HFFc6 (cell line): Measurements from ENCODE around the gene GARIN5B. TPM values are rescaled to one million over a fixed set of nuclear protein-coding genes. Genes with fewer than 3 reads are reported as not detected.
"Not testable (repeated sequence)": the region's sequence is repeated elsewhere in the genome, so short reads cannot be mapped to it uniquely, and the experiment has no call there.

Source experiments
- DNase-seq: peaks from one replicate; pipeline ENCODE4 v3.0.0-alpha.2; 2018
- H3K27ac Mint-ChIP-seq: 2 replicates; pipeline ENCODE4 v1.8.0; 2020; ENCODE audit warnings: mild to moderate bottlenecking, mixed read lengths
- H3K27me3 Mint-ChIP-seq: 2 replicates; pipeline ENCODE4 v1.8.0; 2021; ENCODE audit warnings: mild to moderate bottlenecking, moderate library complexity, mixed read lengths; ENCODE audit not compliant: insufficient read depth
- H3K36me3 Mint-ChIP-seq: 2 replicates; pipeline ENCODE4 v1.8.0; 2021; ENCODE audit warnings: low read depth, mixed read lengths
- H3K4me1 Mint-ChIP-seq: 2 replicates; pipeline ENCODE4 v1.8.0; 2020; ENCODE audit warnings: low read depth, mixed read lengths
- H3K4me3 Mint-ChIP-seq: 2 replicates; pipeline ENCODE4 v1.8.0; 2020; ENCODE audit warnings: mild to moderate bottlenecking, moderate library complexity, mixed read lengths
- H3K9me3 Mint-ChIP-seq: 2 replicates; pipeline ENCODE4 v1.8.0; 2020; ENCODE audit warnings: mild to moderate bottlenecking, mixed read lengths
- CTCF ChIP-seq: fragments of 200-600 bp; sonication (generic); IDR thresholded peaks from 2 replicates; pipeline ENCODE4 v1.5.0; 2021; ENCODE audit warnings: antibody characterized with exemption, mild to moderate bottlenecking
- total RNA-seq, 6 experiments: library from RNA; stranded (reverse); fragmentation: NEBNext Ultra II Directional; extraction: Animal tissue kit (Norgen Biotek cat#: 25700); gene quantifications; 2 replicates in 1 of 6; 3 replicates in 5 of 6; pipeline ENCODE4 v1.2.3, GENCODE V29; 2021

The GARIN5B gene
- total RNA-seq, 6 experiments from 2014 or later: 0.05 TPM; not detected in 5

GRCh38 chr19:55406826-55407549 is 43.9 kb upstream of the GARIN5B start:
- H3K4me1 Mint-ChIP-seq: peaks cover 33% of the 10 kb centered on the region
- peaks cover 4% of the 10 kb centered on the region; the same call in 1 of the 2 replicates for H3K9me3 Mint-ChIP-seq
- TF ChIP-seq CTCF: no peak
- peak overlapping the region; percentile 91 for H3K4me3 Mint-ChIP-seq
- no peak for DNase-seq
- H3K27me3 Mint-ChIP-seq: peaks cover 18% of the 10 kb centered on the region
- peaks cover 33% of the 10 kb centered on the region for H3K36me3 Mint-ChIP-seq
- peak overlapping the region; percentile 80 for H3K27ac Mint-ChIP-seq

GRCh38 chr19:55406091-55406825 is 43.2 kb upstream of the GARIN5B start:
- Mint-ChIP-seq H3K27ac (peak overlapping the region; percentile 80), H3K4me3 (peak overlapping the region; percentile 91), H3K27me3 (peaks cover 16% of the 10 kb centered on the region), H3K36me3 (peaks cover 36% of the 10 kb centered on the region), H3K9me3 (peaks cover 4% of the 10 kb centered on the region; the same call in 1 of the 2 replicates), H3K4me1 (peaks cover 33% of the 10 kb centered on the region)
- TF ChIP-seq CTCF: no peak
- no peak for DNase-seq

- no peak for DNase-seq
- no peak for TF ChIP-seq CTCF
- H3K4me3 Mint-ChIP-seq: peak overlapping the region; percentile 91
- peaks cover 33% of the 10 kb centered on the region for H3K4me1 Mint-ChIP-seq
- H3K9me3 Mint-ChIP-seq: peaks cover 4% of the 10 kb centered on the region; the same call in 1 of the 2 replicates
- peak overlapping the region; percentile 80 for H3K27ac Mint-ChIP-seq
- peaks cover 38% of the 10 kb centered on the region for H3K36me3 Mint-ChIP-seq
- H3K27me3 Mint-ChIP-seq: peaks cover 16% of the 10 kb centered on the region
Observed at GRCh38 chr19:55405638-55406037, 42.6 kb upstream of the GARIN5B start.

- H3K4me1 Mint-ChIP-seq: peaks cover 28% of the 10 kb centered on the region
- TF ChIP-seq CTCF: no peak
- H3K4me3 Mint-ChIP-seq: peak overlapping the region; percentile 24
- peaks cover 11% of the 10 kb centered on the region for H3K27me3 Mint-ChIP-seq
- DNase-seq: no peak
- H3K9me3 Mint-ChIP-seq: peaks cover under 1% of the 10 kb centered on the region; the same call in 1 of the 2 replicates
- H3K27ac Mint-ChIP-seq: peak overlapping the region; percentile 40; the same call in 1 of the 2 replicates
- peaks cover 49% of the 10 kb centered on the region for H3K36me3 Mint-ChIP-seq
Observed at GRCh38 chr19:55402509-55402908, 39.4 kb upstream of the GARIN5B start.

GRCh38 chr19:55401390-55401789 is 38.3 kb upstream of the GARIN5B start:
- not testable (repeated sequence) for H3K9me3 Mint-ChIP-seq, DNase-seq, H3K27me3 Mint-ChIP-seq, H3K4me3 Mint-ChIP-seq, H3K27ac Mint-ChIP-seq
- Mint-ChIP-seq H3K36me3 (peaks cover 43% of the 10 kb centered on the region), H3K4me1 (peaks cover 23% of the 10 kb centered on the region)
